GM19035 (cell line): ENCODE results near the gene LAMA3.

ENCODE experiments used
- ATAC-seq: cut with Tn5 transposase; IDR thresholded peaks from one replicate; pipeline ENCODE4 v1.9.1; 2021; ENCODE audit not compliant: unreplicated experiment

Gene LAMA3

GRCh38 chr18:23934252-23934651, 245.0 kb downstream of the LAMA3 start:
- ATAC-seq: no peak

- no peak for ATAC-seq
These were observed 245.6 kb downstream of the LAMA3 start for GRCh38 chr18:23934863-23935262.

- ATAC-seq: no peak
These were observed 246.6 kb downstream of the LAMA3 start for GRCh38 chr18:23935804-23936203.

- ATAC-seq: no peak
These were observed 247.2 kb downstream of the LAMA3 start for GRCh38 chr18:23936381-23936958.

- no peak for ATAC-seq
These were observed 248.9 kb downstream of the LAMA3 start for GRCh38 chr18:23938043-23938756.

GRCh38 chr18:23938901-23939341, 249.7 kb downstream of the LAMA3 start:
- ATAC-seq: no peak

- ATAC-seq: no peak
These were observed 250.1 kb downstream of the LAMA3 start for GRCh38 chr18:23939366-23939765.

- no peak for ATAC-seq
These were observed 250.6 kb downstream of the LAMA3 start for GRCh38 chr18:23939896-23940295.

GRCh38 chr18:23941791-23942190, 252.5 kb downstream of the LAMA3 start:
- ATAC-seq: no peak

- no peak for ATAC-seq
These were observed 253.9 kb downstream of the LAMA3 start for GRCh38 chr18:23943104-23943503.

GRCh38 chr18:23943903-23944624, 254.8 kb downstream of the LAMA3 start:
- ATAC-seq: no peak

GRCh38 chr18:23945416-23946079, 256.3 kb downstream of the LAMA3 start:
- no peak for ATAC-seq

- ATAC-seq: no peak
These were observed 260.6 kb downstream of the LAMA3 start for GRCh38 chr18:23949863-23950262.

- ATAC-seq: no peak
These were observed 261.4 kb downstream of the LAMA3 start for GRCh38 chr18:23950644-23951043.

GRCh38 chr18:23951206-23951605, 262.0 kb downstream of the LAMA3 start:
- no peak for ATAC-seq

GRCh38 chr18:23953984-23954383, 264.7 kb downstream of the LAMA3 start:
- no peak for ATAC-seq

GRCh38 chr18:23956483-23956882, 267.2 kb downstream of the LAMA3 start:
- no peak for ATAC-seq

GRCh38 chr18:23958036-23958435, 268.8 kb downstream of the LAMA3 start:
- ATAC-seq: no peak

GRCh38 chr18:23963443-23964165, 274.4 kb downstream of the LAMA3 start:
- no peak for ATAC-seq

GRCh38 chr18:23964282-23965238, 275.3 kb downstream of the LAMA3 start:
- ATAC-seq: no peak
